MCF 10A (cell line): ENCODE data around the gene COL6A3. TPM values are rescaled to one million over a fixed set of nuclear protein-coding genes. Genes with fewer than 3 reads are reported as not detected.

Source experiments
- BruUV-seq: library from RNA; stranded (reverse); fragments of 400-500 nt; replicated peaks from 2 replicates; lab custom pipeline; 2021; lab: Mats Ljungman, UMichigan
- CTCF ChIA-PET: fragments of 300-600 bp; sonication (Branson Sonifier 250); formaldehyde crosslinking; extraction: SDS; loops from one replicate; lab custom pipeline; 2021; ENCODE audit warnings: antibody characterized with exemption, inconsistent platforms; lab: Yijun Ruan, JAX
- POLR2A ChIA-PET: fragments of 300-600, 350-650 bp; sonication (Branson Sonifier 250); formaldehyde crosslinking; extraction: SDS; loops from one replicate; lab custom pipeline; 2020; ENCODE audit warnings: antibody characterized with exemption, inconsistent platforms; lab: Yijun Ruan, JAX
- DNase-seq: peaks from one replicate; pipeline ENCODE4 v3.0.0-alpha.2; 2018; ENCODE audit not compliant: unreplicated experiment
- H3K27ac Mint-ChIP-seq: one replicate; pipeline ENCODE4 v1.8.0; 2022; ENCODE audit warnings: mild to moderate bottlenecking, low read depth, mixed read lengths; ENCODE audit not compliant: unreplicated experiment
- H3K27me3 Mint-ChIP-seq: one replicate; pipeline ENCODE4 v1.8.0; 2022; ENCODE audit warnings: mixed read lengths; ENCODE audit not compliant: insufficient read depth, unreplicated experiment
- H3K36me3 Mint-ChIP-seq: one replicate; pipeline ENCODE4 v1.8.0; 2022; ENCODE audit warnings: mild to moderate bottlenecking, moderate library complexity, mixed read lengths; ENCODE audit not compliant: insufficient read depth, unreplicated experiment
- H3K4me1 Mint-ChIP-seq: one replicate; pipeline ENCODE4 v1.8.0; 2022; ENCODE audit warnings: mixed read lengths; ENCODE audit not compliant: insufficient read depth, unreplicated experiment
- H3K4me3 Mint-ChIP-seq: one replicate; pipeline ENCODE4 v1.8.0; 2022; ENCODE audit warnings: mild to moderate bottlenecking, moderate library complexity, mixed read lengths; ENCODE audit not compliant: unreplicated experiment
- H3K9me3 Mint-ChIP-seq: one replicate; pipeline ENCODE4 v1.8.0; 2022; ENCODE audit warnings: mixed read lengths; ENCODE audit not compliant: unreplicated experiment
- CTCF ChIP-seq: fragments of 200-600 bp; IDR thresholded peaks from one replicate; pipeline ENCODE4 v1.8.0; 2022; ENCODE audit warnings: antibody characterized with exemption, mild to moderate bottlenecking; ENCODE audit not compliant: unreplicated experiment
- intact Hi-C: fragments of 100-400 bp; cut with micrococcal nuclease; formaldehyde crosslinking; loops from 2 replicates; pipeline ENCODE4 v1.14.1; 2022
- total RNA-seq: library from RNA; stranded (reverse); gene quantifications from 2 replicates; pipeline ENCODE4 v1.2.3, GENCODE V29; 2022

COL6A3 gene
- total RNA-seq, 1 experiment from 2014 or later: 0.19 TPM

- intact Hi-C loops: no loop called here
- no peaks in the 10 kb centered on the region for H3K4me1 Mint-ChIP-seq
- H3K27ac Mint-ChIP-seq: no peak overlapping the region
- no peak overlapping the region for H3K4me3 Mint-ChIP-seq
- H3K27me3 Mint-ChIP-seq: peaks cover 30% of the 10 kb centered on the region
- no peak for TF ChIP-seq CTCF
- ChIA-PET CTCF (interaction anchor here (0.6 kb wide), 1 partner anchor 61 kb away, joined by 3 read pairs; no protein-coding TSS in a partner anchor), POLR2A (interaction anchor here (0.9 to 1.2 kb wide), 2 partner anchors 18 to 81 kb away, joined by 3 to 4 read pairs; no protein-coding TSS in a partner anchor)
- no peaks in the 10 kb centered on the region for H3K9me3 Mint-ChIP-seq
- DNase-seq: no peak
- BruUV-seq: no TSS peak
- H3K36me3 Mint-ChIP-seq: no peaks in the 10 kb centered on the region
Measured at GRCh38 chr2:237393523-237393922, 20.4 kb downstream of the COL6A3 start.

GRCh38 chr2:237392186-237392585, 21.8 kb downstream of the COL6A3 start:
- no peak overlapping the region for H3K27ac Mint-ChIP-seq
- intact Hi-C loops: no loop called here
- POLR2A ChIA-PET: no interaction called here
- no peak overlapping the region for H3K4me3 Mint-ChIP-seq
- H3K36me3 Mint-ChIP-seq: no peaks in the 10 kb centered on the region
- H3K4me1 Mint-ChIP-seq: no peaks in the 10 kb centered on the region
- H3K27me3 Mint-ChIP-seq: peaks cover 24% of the 10 kb centered on the region
- BruUV-seq: no TSS peak
- TF ChIP-seq CTCF: no peak
- DNase-seq: no peak
- no peaks in the 10 kb centered on the region for H3K9me3 Mint-ChIP-seq
- CTCF ChIA-PET: no interaction called here

- Mint-ChIP-seq H3K27me3 (peaks cover 14% of the 10 kb centered on the region), H3K4me1 (no peaks in the 10 kb centered on the region), H3K36me3 (no peaks in the 10 kb centered on the region), H3K27ac (no peak overlapping the region), H3K4me3 (no peak overlapping the region), H3K9me3 (no peaks in the 10 kb centered on the region)
- no peak for DNase-seq
- BruUV-seq: no TSS peak
- CTCF ChIA-PET: no interaction called here
- POLR2A ChIA-PET: no interaction called here
- intact Hi-C loops: no loop called here
- TF ChIP-seq CTCF: no peak
Measured at GRCh38 chr2:237391140-237391539, 22.8 kb downstream of the COL6A3 start.

- H3K36me3 Mint-ChIP-seq: no peaks in the 10 kb centered on the region
Measured at GRCh38 chr2:237390235-237390634, 23.7 kb downstream of the COL6A3 start.

More at GRCh38 chr2:237390235-237390634, 23.7 kb downstream of the COL6A3 start:
- no peak for TF ChIP-seq CTCF
- Mint-ChIP-seq H3K4me1 (no peaks in the 10 kb centered on the region), H3K4me3 (no peak overlapping the region), H3K27ac (no peak overlapping the region), H3K27me3 (peaks cover 14% of the 10 kb centered on the region), H3K9me3 (no peaks in the 10 kb centered on the region)
- intact Hi-C loops: no loop called here
- no TSS peak for BruUV-seq
- DNase-seq: no peak
- ChIA-PET POLR2A (no interaction called here), CTCF (interaction anchor here (0.7 kb wide), 1 partner anchor 21 kb away, joined by 4 read pairs; no protein-coding TSS in a partner anchor)
